Renal cortical epithelial cell (primary cell): ENCODE data around the gene LANCL3. TPM values are rescaled to one million over a fixed set of nuclear protein-coding genes. Genes with fewer than 3 reads are reported as not detected.

ENCODE experiments used
- DNase-seq: peaks from one replicate; pipeline ENCODE4 v3.0.0-alpha.2; 2011; ENCODE audit warnings: low read depth
- total RNA-seq: library from RNA; depleted of rRNA; stranded (reverse); fragments of >200 nt; gene quantifications from 2 replicates; pipeline ENCODE4 v1.2.3, GENCODE V29; 2014

Gene LANCL3
- total RNA-seq, 1 donor from 2014 or later, result 0.20 TPM

DNA sequence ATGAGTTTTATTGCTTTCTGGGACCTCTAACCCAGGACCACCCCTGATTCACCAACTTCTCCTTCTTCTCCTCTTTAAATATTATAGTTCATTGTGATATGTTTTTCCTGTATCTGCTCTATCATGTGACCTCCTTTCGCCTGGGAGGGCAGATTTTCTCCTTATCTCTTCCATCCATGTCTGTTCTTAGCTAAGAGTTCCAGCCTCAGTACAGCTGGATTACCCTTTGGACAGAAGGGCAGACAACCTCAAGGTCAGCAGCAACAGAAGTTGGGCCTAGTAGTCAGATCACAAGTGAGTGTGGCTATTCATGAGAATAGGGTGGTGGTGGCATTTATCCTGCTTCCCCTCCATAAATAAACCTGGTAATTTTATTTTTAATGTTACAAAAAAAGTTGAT is 108.4 kb downstream of the LANCL3 start:
- DNase-seq, result no peak

DNA sequence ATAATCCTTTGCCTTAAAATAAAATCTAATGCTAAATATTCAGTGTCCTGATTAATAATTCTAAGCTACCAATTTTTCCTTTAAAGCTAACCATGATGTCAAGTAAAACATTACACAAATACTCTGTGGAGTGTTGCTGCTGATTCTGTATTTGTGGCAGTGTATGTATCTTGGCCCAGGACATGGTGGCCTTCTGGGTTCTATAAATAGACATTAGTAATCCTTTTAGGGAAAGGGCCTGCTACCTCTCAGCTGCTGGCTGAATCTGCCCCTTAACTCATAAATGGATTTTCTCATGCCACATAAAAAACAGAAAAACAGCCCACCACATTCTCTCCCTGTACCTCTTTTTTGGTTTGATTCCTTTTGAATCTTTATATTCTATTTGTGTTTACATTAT is 113.0 kb downstream of the LANCL3 start:
- no peak for DNase-seq

- DNase-seq, result no peak
These were observed 113.5 kb downstream of the LANCL3 start for GRCh38 chrX:37684973-37685372.

DNA sequence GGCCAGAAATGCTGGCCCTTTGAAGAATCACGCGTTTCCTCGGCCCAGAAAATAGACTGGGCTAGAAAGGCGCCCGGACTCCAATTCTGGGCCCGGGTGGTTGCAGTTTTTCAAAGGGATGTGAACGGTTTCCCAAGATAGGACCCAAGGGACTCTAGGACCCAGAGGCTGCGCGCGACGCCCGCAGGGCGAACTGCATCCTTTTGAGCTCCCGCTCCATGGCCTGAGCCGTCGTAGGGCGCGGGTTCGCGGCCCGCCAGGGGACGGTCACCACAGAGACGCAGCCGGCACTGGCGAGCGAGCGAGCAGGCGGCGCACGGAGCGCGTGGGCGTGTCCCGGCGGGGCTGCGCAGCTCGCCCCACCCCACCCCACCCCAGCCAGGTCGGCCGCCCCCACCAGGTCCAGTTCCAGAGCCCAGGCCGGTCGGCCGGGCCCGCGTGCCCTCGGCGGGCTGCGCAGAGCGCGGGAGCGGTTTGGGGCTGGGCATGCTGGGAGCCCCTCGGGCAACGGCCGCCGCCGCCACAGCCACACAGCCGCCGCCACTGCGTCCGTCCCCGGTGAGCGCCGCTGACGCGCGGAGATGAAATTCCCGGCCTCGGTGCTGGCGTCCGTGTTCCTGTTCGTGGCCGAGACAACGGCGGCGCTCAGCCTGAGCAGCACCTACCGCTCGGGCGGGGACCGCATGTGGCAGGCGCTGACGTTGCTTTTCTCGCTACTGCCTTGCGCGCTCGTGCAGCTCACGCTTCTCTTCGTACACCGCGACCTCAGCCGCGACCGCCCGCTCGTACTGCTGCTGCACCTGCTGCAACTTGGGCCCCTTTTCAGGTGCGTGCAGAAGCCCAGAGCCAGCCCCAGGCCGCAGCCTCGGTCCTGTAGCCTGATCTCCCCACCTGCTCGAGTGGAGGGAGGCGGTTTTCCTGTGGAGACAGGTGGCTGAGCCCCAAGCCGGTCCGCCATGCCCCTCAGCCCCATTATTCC is 114.2 kb downstream of the LANCL3 start, which contains the start of gene XK:
TSS of gene XK (plus strand) at position 411 of the 979 bp plus-strand sequence. CDS start at position 582, 171 bp downstream.
- DNase-seq, result peak; percentile 2

DNA sequence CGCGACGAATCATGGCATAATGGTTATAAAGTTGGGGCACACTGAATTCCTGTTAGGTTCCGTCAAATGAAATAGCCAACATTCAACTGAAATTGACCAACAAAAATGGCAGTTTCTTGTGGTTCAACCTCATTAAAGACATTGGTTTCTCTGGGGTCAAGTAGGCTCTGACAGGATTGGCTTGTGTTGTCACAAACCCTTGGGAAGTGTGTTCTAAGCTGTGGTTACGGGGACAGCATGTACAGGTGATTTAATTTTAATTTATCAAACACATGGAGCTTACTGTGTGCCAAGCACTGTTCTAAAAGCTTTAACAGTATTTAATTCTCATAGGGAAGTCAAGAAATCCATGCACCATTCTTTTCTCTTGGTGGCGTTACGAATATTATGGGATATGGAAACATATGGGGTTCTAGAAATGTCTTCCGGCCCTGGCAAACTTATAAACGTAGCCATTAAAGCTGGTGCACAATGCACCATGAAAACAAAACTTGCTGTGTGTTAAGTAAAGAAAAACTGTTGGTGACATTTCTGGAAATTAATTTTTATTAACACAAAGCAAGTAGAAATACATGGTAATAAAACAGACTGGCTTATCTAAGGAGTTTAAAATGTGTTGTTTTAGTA is 115.0 kb downstream of the LANCL3 start:
- DNase-seq, result no peak

GRCh38 chrX:37686996-37687395 is 115.5 kb downstream of the LANCL3 start:
- DNase-seq, result no peak

- DNase-seq, result no peak
These were observed 118.7 kb downstream of the LANCL3 start for GRCh38 chrX:37690119-37690518.

DNA sequence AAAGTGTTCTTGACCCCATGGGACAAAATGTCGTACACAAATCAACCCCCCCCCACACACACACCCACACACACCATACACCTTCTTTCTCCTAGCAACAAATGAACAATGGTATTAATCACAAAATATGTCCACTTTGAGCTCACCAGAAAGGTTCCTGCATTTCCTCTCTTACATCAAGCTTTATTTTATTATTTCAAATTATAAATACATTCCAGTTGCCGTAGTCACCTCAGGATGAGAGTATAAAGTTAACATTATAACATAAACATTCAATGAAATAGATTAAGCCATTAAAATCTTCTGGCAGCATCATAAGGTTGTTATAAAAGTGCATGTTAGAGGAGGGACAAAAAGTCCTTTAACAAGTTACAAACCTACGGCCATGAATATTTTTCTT is 121.5 kb downstream of the LANCL3 start:
- no peak for DNase-seq

- no peak for DNase-seq
These were observed 125.8 kb downstream of the LANCL3 start for GRCh38 chrX:37697169-37697760.

DNA sequence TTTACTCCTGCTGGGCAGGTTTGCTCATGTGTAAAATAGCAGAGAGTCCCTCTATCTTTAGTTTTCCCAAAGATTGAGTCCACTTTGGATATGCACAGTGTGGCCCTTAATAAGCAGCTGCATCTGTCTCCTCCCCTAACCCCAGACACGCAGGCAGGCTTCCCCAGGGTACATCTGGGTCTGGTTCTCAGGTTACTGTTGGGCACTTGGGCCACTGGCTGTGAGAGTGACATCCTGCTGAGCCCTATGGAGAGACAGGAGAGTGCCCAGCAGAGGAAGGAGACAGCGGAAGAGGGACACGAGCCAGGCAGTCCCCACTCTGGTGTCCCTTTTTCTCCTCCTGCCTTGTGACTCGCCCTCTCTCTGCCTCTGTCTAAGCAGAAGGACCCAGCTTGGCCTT is 130.1 kb downstream of the LANCL3 start:
- no peak for DNase-seq

DNA sequence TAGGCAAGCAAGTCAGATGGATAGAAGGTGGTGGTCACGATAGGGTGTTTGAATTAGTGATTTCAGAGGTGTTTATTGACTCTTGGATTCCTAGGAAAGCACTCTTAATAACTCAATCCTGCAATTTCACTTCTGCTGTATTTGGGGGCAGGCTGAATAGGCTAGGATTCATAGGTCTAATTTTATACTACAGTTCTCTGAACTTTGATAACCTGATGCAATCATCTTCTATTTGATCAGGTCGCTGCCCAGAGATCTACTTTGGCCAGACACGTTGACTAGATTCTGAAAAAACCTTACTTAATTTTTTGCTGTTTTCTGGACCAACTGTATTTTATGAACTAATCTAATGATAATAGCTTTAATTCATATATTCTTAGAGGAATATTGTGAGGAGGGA is 140.5 kb downstream of the LANCL3 start:
- DNase-seq, result no peak

DNA sequence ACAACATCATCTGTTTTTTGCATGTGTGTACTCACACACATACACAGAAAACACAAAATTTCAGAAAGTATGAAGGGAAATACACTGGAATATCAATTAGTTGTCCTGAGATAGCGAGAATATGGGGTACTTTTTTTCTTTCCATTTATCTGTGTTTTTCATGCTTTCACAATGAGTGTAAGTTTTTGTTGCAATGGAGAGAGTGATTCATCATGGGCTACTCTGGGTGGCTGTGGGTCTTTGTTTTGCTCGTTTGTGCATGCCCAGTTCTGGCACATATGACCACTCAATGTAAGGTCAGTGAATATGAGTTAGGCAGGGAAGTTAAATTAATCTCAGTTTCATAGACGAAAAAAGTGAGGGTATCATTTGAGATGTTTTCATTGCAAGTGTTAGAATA is 141.0 kb downstream of the LANCL3 start:
- DNase-seq, result peak; percentile 3

DNA sequence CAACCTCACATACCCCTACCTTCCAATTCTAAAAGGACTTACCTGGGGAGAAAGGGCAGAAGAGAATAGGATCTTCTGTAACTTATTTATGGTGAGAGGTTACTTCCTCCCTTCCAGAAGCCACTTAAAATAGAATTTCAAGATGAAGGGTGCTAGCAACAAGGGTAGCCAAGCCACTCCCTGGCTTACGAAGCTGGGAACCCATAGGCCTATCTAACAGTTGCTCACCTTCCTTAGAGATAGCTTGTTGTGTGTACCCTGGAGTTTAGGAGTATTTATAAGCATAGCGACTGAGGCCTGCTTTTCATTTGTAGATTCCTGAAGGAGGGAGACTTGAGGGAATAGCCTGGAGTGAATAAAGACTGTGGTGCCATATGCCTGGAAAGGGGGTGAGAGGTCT is 143.0 kb downstream of the LANCL3 start:
- DNase-seq, result no peak

DNA sequence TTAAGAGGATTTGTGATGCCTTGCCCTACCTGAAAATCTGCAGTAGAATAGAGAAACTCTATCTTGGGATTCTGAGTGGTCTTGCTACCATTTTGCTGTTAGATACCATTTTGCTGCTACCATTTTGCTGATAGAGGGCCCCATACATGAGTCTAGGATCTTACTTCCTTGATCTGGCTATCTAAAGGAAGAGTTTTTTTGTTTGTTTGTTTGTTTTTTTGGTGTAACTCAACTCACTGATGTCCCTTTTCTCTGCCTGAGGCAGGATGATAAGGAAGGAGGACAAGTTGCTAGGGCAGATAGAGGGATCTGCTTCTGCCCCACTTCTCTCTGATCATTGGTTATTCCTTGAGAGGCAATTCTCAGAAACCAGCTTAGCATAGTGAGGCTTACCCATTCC is 145.1 kb downstream of the LANCL3 start:
- DNase-seq, result no peak

DNA sequence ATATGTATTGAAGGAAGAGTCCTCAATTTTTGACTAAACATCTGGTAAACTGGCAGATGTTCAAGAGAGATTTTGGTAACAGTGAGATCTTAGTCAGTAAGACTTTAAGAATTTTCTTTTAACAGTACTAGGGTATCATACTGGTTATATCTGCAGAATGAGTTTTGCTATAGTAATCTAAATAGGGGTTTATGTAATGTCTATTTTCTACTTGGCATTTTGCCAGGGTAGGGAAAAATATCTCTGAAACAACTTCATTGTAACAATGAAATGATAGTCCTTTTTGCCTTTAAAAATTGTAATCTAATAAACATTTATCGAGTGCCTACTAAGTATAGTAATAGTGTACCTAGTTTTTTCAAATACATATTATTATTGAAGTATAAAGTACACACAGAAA is 146.2 kb downstream of the LANCL3 start:
- no peak for DNase-seq

DNA sequence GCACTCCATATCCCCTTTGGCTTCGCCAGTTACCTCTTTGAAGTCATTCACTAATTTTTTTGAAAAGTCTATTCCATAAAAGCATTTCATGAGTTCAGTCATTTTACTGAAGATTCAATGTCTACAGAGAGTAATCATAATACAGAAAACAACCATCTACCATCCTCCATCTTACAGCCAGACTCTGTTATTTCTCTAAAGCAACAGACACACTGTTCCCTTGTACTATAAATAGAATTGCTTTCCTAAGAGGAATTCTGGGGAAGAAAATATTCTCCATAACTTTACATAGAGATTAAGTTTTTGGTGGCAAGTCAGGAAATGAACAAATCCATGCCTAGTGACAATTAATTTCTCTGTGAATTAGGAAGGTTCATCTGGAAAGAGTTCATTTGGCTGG is 151.1 kb downstream of the LANCL3 start:
- DNase-seq, result no peak

DNA sequence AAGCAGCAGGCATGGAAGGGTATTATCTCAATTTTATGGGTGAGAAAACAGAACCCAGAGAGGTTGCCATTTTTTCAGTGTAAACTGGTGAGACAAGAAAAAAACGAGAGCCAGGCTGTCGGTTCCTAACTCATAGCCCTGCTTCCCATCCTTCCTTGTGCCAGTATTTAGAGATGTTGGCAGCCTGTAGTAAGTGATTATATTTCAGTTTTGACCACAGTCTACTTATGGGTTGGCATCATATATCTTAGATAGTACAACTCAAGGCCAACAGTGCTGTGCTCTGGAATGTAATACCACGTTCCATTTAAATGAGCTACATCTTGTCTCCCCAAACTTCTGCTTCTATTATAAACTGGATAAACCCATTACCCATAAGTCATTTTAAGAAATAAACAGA is 154.9 kb downstream of the LANCL3 start:
- DNase-seq, result no peak

Other genes with a start within 250 kb of the LANCL3 start
- 46.0 and 83.3 TPM in 2 replicates for gene PRRG1, start 222.3 kb upstream of the LANCL3 start, total RNA-seq
- 0.30 and 0.87 TPM in 2 replicates for gene XK, start 114.1 kb downstream of the LANCL3 start, total RNA-seq
- gene CYBB, start 208.4 kb downstream of the LANCL3 start, total RNA-seq, result 0.15 and 0.17 TPM in 2 replicates